ENCODE data around the gene NPFFR1. TPM values are rescaled to one million over a fixed set of nuclear protein-coding genes. Genes with fewer than 3 reads are reported as not detected.

NPFFR1 gene
- total and polyA plus RNA-seq, 10 of the 15 experiments (the other 5 are each of a cell fraction or from before 2014, with no cell fraction given): 0.03 TPM; not detected in 9

- intact Hi-C loops (cut with micrococcal nuclease; ENCODE audit: unreplicated experiment) (no loop called here), in situ Hi-C loops (cut with MboI) (no loop called here)
- no peak for DNase-seq (ENCODE audit: low read depth, low spot score)
- BruUV-seq (replicated peaks): no TSS peak
- peak overlapping the region; percentile 13; the same call in 1 of the 2 replicates for H3K4me2 ChIP-seq (ENCODE audit: control insufficient read depth, insufficient read depth)
- H3K27ac ChIP-seq (ENCODE audit: control insufficient read depth, insufficient read depth): 0 out of 2 replicates have a peak overlapping the region, but pooled peaks have one; percentile 33
- no peak for TF ChIP-seq NBN (IDR thresholded peaks at IDR 0.05)
- no peak for TF ChIP-seq SKIL (IDR thresholded peaks at IDR 0.05; ENCODE audit: low read depth, poor library complexity, severe bottlenecking)
- no peak for TF ChIP-seq CREM (IDR thresholded peaks at IDR 0.05; ENCODE audit: low read depth)
- no peak for TF ChIP-seq PBX3 (IDR thresholded peaks at IDR 0.05; ENCODE audit: insufficient replicate concordance, low read depth, low read length)
- no peak for TF ChIP-seq EGR1 (IDR thresholded peaks at IDR 0.05; ENCODE audit: borderline replicate concordance in 1 of 2, low read depth in 2 of 2, low read length in 2 of 2)
- TF ChIP-seq CUX1 (IDR thresholded peaks at IDR 0.05; ENCODE audit: insufficient replicate concordance, low read depth, low read length): no peak
- no peak for TF ChIP-seq TAF1 (IDR thresholded peaks at IDR 0.05; ENCODE audit: borderline replicate concordance, low read depth, low read length)
- no peak for TF ChIP-seq SMC3 (IDR thresholded peaks at IDR 0.05; ENCODE audit: borderline replicate concordance, low read length)
- no peak for TF ChIP-seq EP300 (IDR thresholded peaks at IDR 0.05; ENCODE audit: borderline replicate concordance in 1 of 2, control insufficient read depth in 1 of 2, low read depth in 2 of 2, low read length in 2 of 2)
- no peak for TF ChIP-seq RAD51 (IDR thresholded peaks at IDR 0.05)
- TF ChIP-seq MTA3 (IDR thresholded peaks at IDR 0.05; ENCODE audit: borderline replicate concordance, low read length): no peak
- 84% methylated on average over 10 of the region's 10 CpGs for WGBS (ENCODE audit: insufficient coverage, insufficient replicate concordance, low lambda C conversion rate, missing lambda C conversion rate)
- H3K79me2 ChIP-seq (ENCODE audit: control insufficient read depth, insufficient read depth, low read length): no peaks in the 10 kb centered on the region
- ChIA-PET CTCF (interaction anchor here (0.6 to 2.7 kb wide), 9 partner anchors 11 to 132 kb away, joined by 3 to 10 read pairs (median 4); no protein-coding TSS in a partner anchor), POLR2A (interaction anchor here (1.3 to 1.4 kb wide), 2 partner anchors 30 to 32 kb away, joined by 3 to 4 read pairs; no protein-coding TSS in a partner anchor), RAD21 (ENCODE audit: unreplicated experiment) (interaction anchor here (0.8 to 2.9 kb wide), 8 partner anchors 30 to 179 kb away, joined by 3 to 17 read pairs (median 4); partner anchors contain the start of gene TYSND1), SMC1A (ENCODE audit: uncharacterized antibody, unreplicated experiment) (interaction anchor here (1.1 to 2.5 kb wide), 6 partner anchors 11 to 99 kb away, joined by 3 to 7 read pairs (median 4); no protein-coding TSS in a partner anchor)
- H2AFZ ChIP-seq (ENCODE audit: control insufficient read depth, low read depth, low read length): 0 out of 2 replicates have a peak overlapping the region, but pooled peaks have one; percentile 10
- no peaks in the 10 kb centered on the region for H3K9me3 ChIP-seq (replicated peaks; ENCODE audit: control insufficient read depth, insufficient read depth, low read length)
- no peaks in the 10 kb centered on the region for H4K20me1 ChIP-seq (ENCODE audit: control insufficient read depth, insufficient read depth)
- no peak; the same call in 2 of the 3 replicates for ATAC-seq
- H3K36me3 ChIP-seq (ENCODE audit: control insufficient read depth in 2 of 2, insufficient read depth in 2 of 2, low read length in 1 of 2): peaks cover 0 to 12% of the 10 kb centered on the region in 2 experiments; a peak in 3 of 4 replicates
- no peak overlapping the region; the same call in 1 of the 2 replicates for H3K9ac ChIP-seq (ENCODE audit: control insufficient read depth, insufficient read depth, low read length)
- no peaks in the 10 kb centered on the region for H3K27me3 ChIP-seq (replicated peaks in 1 of 2; ENCODE audit: control insufficient read depth in 2 of 2, insufficient read depth in 2 of 2, low read length in 1 of 2)
- no peak overlapping the region for H3K4me3 ChIP-seq
- peaks cover 23% of the 10 kb centered on the region for H3K4me1 ChIP-seq (ENCODE audit: control insufficient read depth, insufficient read depth, low read length)
- FAIRE-seq: no peak
These were observed 41.4 kb upstream of the NPFFR1 start for GRCh38 chr10:70324951-70325781.
